ENCODE data around the gene MLLT3.

DNA sequence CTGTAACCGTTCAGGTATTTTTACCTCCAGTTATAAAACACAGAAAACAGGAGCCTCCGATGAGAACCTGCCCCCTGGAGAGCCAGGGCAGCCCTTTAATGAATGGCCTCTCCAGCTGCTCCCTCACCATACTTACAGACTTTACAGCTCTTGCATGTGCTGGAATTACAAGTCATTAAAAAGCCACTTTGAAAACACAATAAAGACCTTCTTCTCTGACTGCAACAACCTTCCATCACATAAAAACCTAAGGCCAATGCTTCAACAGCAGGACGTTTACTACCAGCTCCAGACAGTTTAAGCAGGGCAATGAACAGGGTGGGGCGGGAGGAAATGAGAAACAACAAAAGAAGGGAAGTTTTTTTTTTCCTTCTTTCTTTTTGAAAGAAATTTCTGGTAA, 213.8 kb downstream of the MLLT3 start:
- TF ChIP-seq POLR2A (IDR thresholded peaks at IDR 0.05; ENCODE audit: low read length) (no peak), GATA1 (IDR thresholded peaks at IDR 0.05; ENCODE audit: low read depth, low read length) (no peak)

Data from erythroblast (primary cell).